AG10803 (cell line): Measurements from ENCODE around the gene CD248.
A peak's percentile ranks its signal among the peaks of the same experiment; 100 is the strongest.
"Not testable (repeated sequence)": the region's sequence is repeated elsewhere in the genome, so short reads cannot be mapped to it uniquely, and the experiment has no call there.

Experiments used
- DNase-seq: peaks from one replicate; pipeline ENCODE4 v3.0.0; 2010; ENCODE audit warnings: low read depth
- H3K4me3 ChIP-seq: 2 replicates; pipeline ENCODE4 v1.5.1; 2011; ENCODE audit warnings: mild to moderate bottlenecking, low read length, control low read depth
- CTCF ChIP-seq: conservative IDR thresholded peaks from 2 replicates; pipeline ENCODE4 v1.5.1; 2011; ENCODE audit warnings: mild to moderate bottlenecking, low read length, control low read depth, inconsistent platforms

Gene CD248

GRCh38 chr11:66361502-66361941 lies 44.7 kb upstream of the CD248 start:
- no peak overlapping the region for H3K4me3 ChIP-seq
- no peak for DNase-seq
- TF ChIP-seq CTCF, result no peak

- TF ChIP-seq CTCF, result no peak
- H3K4me3 ChIP-seq, result no peak overlapping the region
- no peak for DNase-seq
Measured at GRCh38 chr11:66360406-66361073, 43.7 kb upstream of the CD248 start.

DNA sequence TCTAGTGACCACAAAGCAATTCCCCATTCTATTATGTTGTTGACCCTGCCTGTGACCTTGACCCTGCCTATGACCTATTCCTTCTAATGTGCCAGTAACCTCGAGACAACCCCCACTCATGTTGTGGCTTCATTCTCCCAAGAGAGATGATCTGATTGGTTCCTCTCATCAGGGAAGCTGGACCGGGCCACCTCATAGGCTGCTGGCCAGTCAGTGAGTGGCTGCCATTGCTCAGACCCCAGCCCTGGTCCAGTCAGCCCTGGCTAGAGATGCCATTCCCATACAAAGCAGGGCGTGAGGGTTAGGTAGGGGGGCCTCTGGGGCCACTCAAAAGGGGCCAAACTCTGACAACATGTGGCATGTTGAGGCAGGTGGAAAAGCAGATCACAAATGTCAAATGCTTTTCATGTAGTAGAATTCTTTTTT lies 42.8 kb upstream of the CD248 start:
- no peak for TF ChIP-seq CTCF
- H3K4me3 ChIP-seq, result no peak overlapping the region
- no peak for DNase-seq

- H3K4me3 ChIP-seq, DNase-seq: not testable (repeated sequence)
Measured at GRCh38 chr11:66350560-66351235, 33.9 kb upstream of the CD248 start.

- no peak overlapping the region for H3K4me3 ChIP-seq
- TF ChIP-seq CTCF, result no peak
- DNase-seq, result no peak
Measured at GRCh38 chr11:66349084-66349386, 32.2 kb upstream of the CD248 start.

GRCh38 chr11:66347425-66348276 lies 30.8 kb upstream of the CD248 start, which contains the start of gene B4GAT1:
Gene B4GAT1 (minus strand): TSS chr11:66347629. CDS start chr11:66347545, 84 bp downstream.
- DNase-seq, result peak; percentile 94
- TF ChIP-seq CTCF, result no peak
- peak within 1 kb of the TSS; percentile 91 for H3K4me3 ChIP-seq
